NT2/D1 (cell line): ENCODE measurements around the gene RSRC1.

Experiments used
- DNase-seq: peaks from one replicate; pipeline ENCODE4 v3.0.0-alpha.2; 2011; ENCODE audit warnings: low read depth, low spot score
- H3K27me3 ChIP-seq: 2 replicates; pipeline ENCODE4 v1.6.0; 2011; ENCODE audit warnings: mild to moderate bottlenecking; ENCODE audit not compliant: insufficient read length, insufficient read depth
- H3K36me3 ChIP-seq: 2 replicates; pipeline ENCODE4 v1.6.1; 2011; ENCODE audit warnings: mild to moderate bottlenecking, low read length, mixed read lengths; ENCODE audit not compliant: insufficient read depth, insufficient read length
- H3K4me1 ChIP-seq: 2 replicates; pipeline ENCODE4 v1.5.1; 2011; ENCODE audit not compliant: insufficient read depth, insufficient read length
- H3K4me3 ChIP-seq: 2 replicates; pipeline ENCODE4 v1.5.1; 2011; ENCODE audit warnings: low read depth; ENCODE audit not compliant: insufficient read length
- H3K9ac ChIP-seq: 2 replicates; pipeline ENCODE4 v1.6.0; 2011; ENCODE audit warnings: low read depth; ENCODE audit not compliant: insufficient read length
- H3K9me3 ChIP-seq: 2 replicates; pipeline ENCODE4 v1.5.1; 2011; ENCODE audit warnings: mild to moderate bottlenecking, low read length; ENCODE audit not compliant: insufficient read depth
- SUZ12 ChIP-seq: IDR thresholded peaks from 2 replicates; pipeline ENCODE4 v1.6.1; 2011; ENCODE audit not compliant: insufficient read length, insufficient read depth; ENCODE audit errors: extremely low read depth
- YY1 ChIP-seq: IDR thresholded peaks from 2 replicates; pipeline ENCODE4 v1.6.1; 2011; ENCODE audit not compliant: insufficient read length, insufficient read depth
- ZNF274 ChIP-seq: IDR thresholded peaks from 2 replicates; pipeline ENCODE4 v1.6.1; 2011; ENCODE audit warnings: mild to moderate bottlenecking, low read depth, low read length

Gene RSRC1

GRCh38 chr3:158590223-158590622, 480.3 kb downstream of the RSRC1 start:
- no peaks in the 10 kb centered on the region for H3K36me3 ChIP-seq
- TF ChIP-seq YY1 (no peak), SUZ12 (no peak), ZNF274 (no peak)

More at GRCh38 chr3:158590223-158590622, 480.3 kb downstream of the RSRC1 start:
- Histone ChIP-seq H3K9me3 (no peaks in the 10 kb centered on the region), H3K4me1 (no peaks in the 10 kb centered on the region), H3K9ac (no peak overlapping the region), H3K4me3 (no peak overlapping the region), H3K27me3 (no peaks in the 10 kb centered on the region)
- no peak for DNase-seq
